Uterus (tissue), 4 donors: ENCODE measurements around the gene SVIL. TPM values are rescaled to one million over a fixed set of nuclear protein-coding genes. Genes with fewer than 3 reads are reported as not detected.
"Not testable (repeated sequence)": the region's sequence is repeated elsewhere in the genome, so short reads cannot be mapped to it uniquely, and the experiment has no call there.

Experiments
- DNase-seq, 2 donors: peaks; one replicate each; pipeline ENCODE4 v3.0.0-alpha.2; 2019 to 2020
- H3K27ac ChIP-seq, 2 donors: fragments of 200-600 bp; sonication (generic); 1 replicate in 1 of 2; 2 replicates in 1 of 2; pipeline ENCODE4 v1.5.1; 2016 to 2018
- H3K27me3 ChIP-seq, 2 donors: fragments of 200-600 bp; sonication (generic); one replicate each; pipeline ENCODE4 v1.5.1; 2018 to 2019; ENCODE audit warnings: control low read depth in 1 of 2
- H3K36me3 ChIP-seq, 2 donors: fragments of 200-600 bp; sonication (generic); one replicate each; pipeline ENCODE4 v1.5.1; 2019; ENCODE audit warnings: control low read depth in 1 of 2
- H3K4me1 ChIP-seq, 2 donors: fragments of 200-600 bp; sonication (generic); one replicate each; pipeline ENCODE4 v1.5.1; 2018 to 2019; ENCODE audit warnings: control low read depth in 1 of 2
- H3K4me3 ChIP-seq, 2 donors: fragments of 200-600 bp; sonication (generic); 1 replicate in 1 of 2; 2 replicates in 1 of 2; pipeline ENCODE4 v1.5.1; 2018 to 2019; ENCODE audit warnings: mild to moderate bottlenecking in 1 of 2
- H3K9me3 ChIP-seq, 2 donors: fragments of 200-600 bp; sonication (generic); one replicate each; pipeline ENCODE4 v1.5.1; 2019; ENCODE audit warnings: control low read depth in 1 of 2
- CTCF ChIP-seq, 4 experiments: fragments of 200-600 bp in 2 of 4; fragments of 450-650 bp in 2 of 4; sonication (generic) in 2 of 4; IDR thresholded peaks; one replicate each; pipeline ENCODE4 v1.5.1; 2016 to 2019; ENCODE audit warnings: antibody characterized with exemption in 4 of 4, mild to moderate bottlenecking in 2 of 4, moderate library complexity in 1 of 4
- POLR2A ChIP-seq, 2 donors: fragments of 450-650 bp; IDR thresholded peaks; one replicate each; pipeline ENCODE4 v1.6.1; 2016; ENCODE audit warnings: antibody characterized with exemption in 2 of 2, mild to moderate bottlenecking in 1 of 2, moderate library complexity in 1 of 2
- intact Hi-C: fragments of 100-400 bp; cut with DNase I; formaldehyde crosslinking; loops from one replicate; pipeline ENCODE4 v1.15.1; 2023; ENCODE audit warnings: low total_unique reads
- total RNA-seq, 4 donors: library from RNA; depleted of rRNA in 3 of 4; stranded (reverse); fragments of >200 nt in 3 of 4; gene quantifications; one replicate each; pipeline versions ENCODE4 v1.1.0 to v1.2.4, GENCODE V29; 2014 to 2023
- donor health status: DM: yes; HTN: yes; CAD: no.

SVIL gene
- total RNA-seq, 4 donors from 2014 or later, result 108 to 316 (median 209) TPM

GRCh38 chr10:29588629-29589421 is 45.9 kb downstream of the SVIL start:
- peak overlapping the region; percentile 48 to 56 for H3K27ac ChIP-seq

GRCh38 chr10:29587750-29588628 is 46.8 kb downstream of the SVIL start:
- H3K4me1 ChIP-seq, result not testable (repeated sequence)

More at GRCh38 chr10:29588629-29589421, 45.9 kb downstream of the SVIL start:
- Histone ChIP-seq H3K36me3 (no peaks in the 10 kb centered on the region), H3K4me1 (peaks cover 0 to 8% of the 10 kb centered on the region in 2 donors), H3K4me3 (no peak overlapping the region), H3K27me3 (no peaks in the 10 kb centered on the region), H3K9me3 (no peaks in the 10 kb centered on the region)
- no peak for TF ChIP-seq CTCF (IDR thresholded peaks at IDR 0.05)
- TF ChIP-seq POLR2A (IDR thresholded peaks at IDR 0.05), result no peak
- DNase-seq, result no peak
- intact Hi-C loops, result no loop called here

GRCh38 chr10:29587102-29587749 is 47.5 kb downstream of the SVIL start:
- H3K4me1 ChIP-seq, H3K9me3 ChIP-seq, H3K36me3 ChIP-seq, H3K4me3 ChIP-seq, H3K27me3 ChIP-seq, intact Hi-C loops: not testable (repeated sequence)
- peak overlapping the region; percentile 23 to 40 for H3K27ac ChIP-seq
- peak in 1 of 2 donors; percentile 24 for DNase-seq

More at GRCh38 chr10:29587750-29588628, 46.8 kb downstream of the SVIL start:
- intact Hi-C loops, H3K9me3 ChIP-seq, H3K4me3 ChIP-seq, H3K36me3 ChIP-seq, DNase-seq, H3K27me3 ChIP-seq: not testable (repeated sequence)
- H3K27ac ChIP-seq, result peak overlapping the region; percentile 48 to 56

- Histone ChIP-seq H3K36me3 (no peaks in the 10 kb centered on the region), H3K27me3 (no peaks in the 10 kb centered on the region), H3K9me3 (no peaks in the 10 kb centered on the region), H3K4me3 (no peak overlapping the region), H3K27ac (peak overlapping the region; percentile 8 to 40), H3K4me1 (peaks cover 0 to 7% of the 10 kb centered on the region in 2 donors)
- no peak for DNase-seq
- no peak for TF ChIP-seq POLR2A (IDR thresholded peaks at IDR 0.05)
- no peak for TF ChIP-seq CTCF (IDR thresholded peaks at IDR 0.05)
- intact Hi-C loops, result no loop called here
These were observed 48.3 kb downstream of the SVIL start for GRCh38 chr10:29586509-29586908.

GRCh38 chr10:29585488-29585976 is 49.2 kb downstream of the SVIL start:
- no peak for DNase-seq
- no peaks in the 10 kb centered on the region for H3K9me3 ChIP-seq
- no peaks in the 10 kb centered on the region for H3K36me3 ChIP-seq
- H3K4me1 ChIP-seq, result no peaks in the 10 kb centered on the region
- no peak for TF ChIP-seq CTCF (IDR thresholded peaks at IDR 0.05)
- no peak for TF ChIP-seq POLR2A (IDR thresholded peaks at IDR 0.05)
- H3K27ac ChIP-seq, result no peak overlapping the region
- H3K4me3 ChIP-seq, result no peak overlapping the region
- no peaks in the 10 kb centered on the region for H3K27me3 ChIP-seq
- intact Hi-C loops, result no loop called here
